Activated naive CD4-positive, alpha-beta T cell treated with anti-CD3 and anti-CD28 coated beads, Interleukin-2, amount 50 U/mL, for 24 hours (primary cell): ENCODE data around the gene MED12.
"Not testable (repeated sequence)": the region's sequence is repeated elsewhere in the genome, so short reads cannot be mapped to it uniquely, and the experiment has no call there.

Source experiments
- H3K27ac Mint-ChIP-seq: one replicate; pipeline ENCODE4 v1.8.0; 2021; ENCODE audit warnings: mild to moderate bottlenecking, mixed read lengths
- H3K27me3 Mint-ChIP-seq: one replicate; pipeline ENCODE4 v1.8.0; 2021; ENCODE audit warnings: mixed read lengths
- H3K36me3 Mint-ChIP-seq: one replicate; pipeline ENCODE4 v1.8.0; 2021; ENCODE audit warnings: mixed read lengths
- H3K4me1 Mint-ChIP-seq: one replicate; pipeline ENCODE4 v1.8.0; 2021; ENCODE audit warnings: mixed read lengths
- H3K4me3 Mint-ChIP-seq: one replicate; pipeline ENCODE4 v1.8.0; 2021; ENCODE audit warnings: mild to moderate bottlenecking, mixed read lengths
- H3K9me3 Mint-ChIP-seq: one replicate; pipeline ENCODE4 v1.8.0; 2021; ENCODE audit warnings: mixed read lengths

MED12 gene

GRCh38 chrX:71167031-71167781 is 48.8 kb downstream of the MED12 start:
- Mint-ChIP-seq H3K4me1 (peaks cover 6% of the 10 kb centered on the region), H3K36me3 (no peaks in the 10 kb centered on the region), H3K27me3 (no peaks in the 10 kb centered on the region), H3K27ac (no peak overlapping the region), H3K9me3 (no peaks in the 10 kb centered on the region), H3K4me3 (no peak overlapping the region)

DNA sequence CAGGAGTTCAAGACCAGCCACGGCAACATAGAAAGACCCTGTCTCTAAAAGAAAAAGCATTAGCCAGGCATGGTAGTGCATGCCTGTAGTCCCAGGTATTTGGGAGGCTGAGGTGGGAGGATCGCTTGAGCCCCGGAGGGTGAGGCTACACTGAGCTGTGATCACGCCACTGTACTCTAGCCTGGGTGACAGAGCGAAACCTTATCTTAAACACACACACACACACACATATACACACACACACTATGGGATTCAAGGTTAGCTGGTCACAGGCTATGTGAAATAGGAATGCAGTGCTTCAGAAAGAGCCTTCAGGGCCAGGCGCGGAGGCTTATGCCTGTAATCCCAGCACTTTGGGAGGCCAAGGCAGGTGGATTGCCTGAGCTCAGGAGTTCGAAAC is 49.7 kb downstream of the MED12 start:
- Mint-ChIP-seq H3K27ac (no peak overlapping the region), H3K4me1 (peaks cover 6% of the 10 kb centered on the region), H3K9me3 (no peaks in the 10 kb centered on the region), H3K27me3 (no peaks in the 10 kb centered on the region), H3K36me3 (no peaks in the 10 kb centered on the region), H3K4me3 (no peak overlapping the region)

DNA sequence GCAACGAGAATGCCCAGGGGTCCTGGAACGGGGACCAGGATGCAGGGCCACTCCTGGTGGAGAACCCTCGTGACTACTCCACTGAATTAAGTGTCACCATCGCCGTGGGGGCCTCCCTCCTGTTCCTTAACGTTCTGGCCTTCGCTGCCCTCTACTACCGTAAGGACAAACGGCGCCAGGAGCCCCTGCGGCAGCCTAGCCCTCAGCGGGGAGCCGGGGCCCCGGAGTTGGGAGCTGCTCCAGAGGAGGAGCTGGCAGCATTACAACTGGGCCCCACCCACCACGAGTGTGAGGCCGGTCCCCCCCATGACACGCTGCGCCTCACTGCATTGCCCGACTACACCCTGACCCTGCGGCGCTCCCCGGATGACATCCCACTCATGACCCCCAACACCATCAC is 51.2 kb downstream of the MED12 start:
- Mint-ChIP-seq H3K9me3 (no peaks in the 10 kb centered on the region), H3K4me3 (no peak overlapping the region), H3K36me3 (peaks cover 4% of the 10 kb centered on the region), H3K4me1 (peaks cover 12% of the 10 kb centered on the region), H3K27me3 (no peaks in the 10 kb centered on the region), H3K27ac (no peak overlapping the region)

GRCh38 chrX:71170660-71171059 is 52.3 kb downstream of the MED12 start:
- Mint-ChIP-seq H3K4me3 (no peak overlapping the region), H3K9me3 (no peaks in the 10 kb centered on the region), H3K27me3 (no peaks in the 10 kb centered on the region), H3K4me1 (peaks cover 14% of the 10 kb centered on the region), H3K27ac (no peak overlapping the region), H3K36me3 (peaks cover 6% of the 10 kb centered on the region)

GRCh38 chrX:71171110-71171801 is 52.9 kb downstream of the MED12 start:
- peaks cover 14% of the 10 kb centered on the region for H3K4me1 Mint-ChIP-seq
- H3K9me3 Mint-ChIP-seq, result no peaks in the 10 kb centered on the region
- H3K27ac Mint-ChIP-seq, result no peak overlapping the region
- H3K36me3 Mint-ChIP-seq, result peaks cover 6% of the 10 kb centered on the region
- H3K27me3 Mint-ChIP-seq, result no peaks in the 10 kb centered on the region
- no peak overlapping the region for H3K4me3 Mint-ChIP-seq

DNA sequence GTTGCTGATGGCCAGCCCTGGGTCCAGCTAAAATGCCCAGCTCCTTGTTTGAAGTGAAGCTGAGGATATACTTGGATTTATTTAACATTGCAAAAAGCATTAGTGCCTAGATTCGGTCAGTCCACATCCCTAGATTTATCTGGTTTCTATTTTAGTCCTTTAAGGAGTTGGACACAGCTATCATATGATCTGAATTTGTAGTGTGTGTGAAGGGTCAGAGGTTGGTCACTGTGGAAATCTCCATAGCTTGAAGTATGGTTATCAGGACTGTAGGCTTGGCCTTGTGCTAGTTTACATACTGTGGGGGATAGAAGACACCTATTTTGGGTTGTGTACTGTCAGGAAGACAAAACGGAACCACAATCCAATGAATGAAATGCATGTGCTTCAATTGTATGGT is 55.0 kb downstream of the MED12 start:
- no peak overlapping the region for H3K27ac Mint-ChIP-seq
- peaks cover 14% of the 10 kb centered on the region for H3K4me1 Mint-ChIP-seq
- no peaks in the 10 kb centered on the region for H3K27me3 Mint-ChIP-seq
- H3K9me3 Mint-ChIP-seq, result no peaks in the 10 kb centered on the region
- H3K36me3 Mint-ChIP-seq, result peaks cover 6% of the 10 kb centered on the region
- H3K4me3 Mint-ChIP-seq, result no peak overlapping the region

GRCh38 chrX:71174795-71175194 is 56.4 kb downstream of the MED12 start:
- Mint-ChIP-seq H3K36me3 (peaks cover 6% of the 10 kb centered on the region), H3K4me3 (no peak overlapping the region), H3K27ac (no peak overlapping the region), H3K4me1 (peaks cover 18% of the 10 kb centered on the region), H3K9me3 (no peaks in the 10 kb centered on the region), H3K27me3 (no peaks in the 10 kb centered on the region)

DNA sequence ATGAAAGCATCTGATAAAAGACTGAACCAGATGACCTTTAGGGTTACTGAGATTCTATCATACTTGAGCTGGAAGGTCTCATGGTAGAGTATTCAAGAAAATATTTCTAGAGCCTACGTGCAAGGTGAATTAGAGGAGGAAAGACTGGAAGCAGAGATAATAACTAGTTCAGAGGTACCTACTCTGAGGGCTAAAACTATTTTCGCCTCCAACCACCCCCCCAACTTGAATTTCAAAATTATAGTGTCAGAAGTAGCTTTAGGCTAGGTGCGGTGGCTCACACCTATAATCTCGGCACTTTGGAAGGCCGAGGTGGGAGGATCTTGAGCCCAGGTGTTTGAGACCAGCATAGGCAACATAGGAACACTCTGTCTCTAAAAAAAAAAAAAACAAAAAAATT is 57.1 kb downstream of the MED12 start:
- H3K4me1 Mint-ChIP-seq, result peaks cover 18% of the 10 kb centered on the region
- H3K9me3 Mint-ChIP-seq, result no peaks in the 10 kb centered on the region
- H3K27me3 Mint-ChIP-seq, result no peaks in the 10 kb centered on the region
- no peak overlapping the region for H3K27ac Mint-ChIP-seq
- peaks cover 6% of the 10 kb centered on the region for H3K36me3 Mint-ChIP-seq
- H3K4me3 Mint-ChIP-seq, result no peak overlapping the region

GRCh38 chrX:71177327-71177726 is 58.9 kb downstream of the MED12 start:
- H3K27ac Mint-ChIP-seq, result no peak overlapping the region
- no peaks in the 10 kb centered on the region for H3K9me3 Mint-ChIP-seq
- peaks cover 17% of the 10 kb centered on the region for H3K4me1 Mint-ChIP-seq
- no peak overlapping the region for H3K4me3 Mint-ChIP-seq
- no peaks in the 10 kb centered on the region for H3K27me3 Mint-ChIP-seq
- peaks cover 6% of the 10 kb centered on the region for H3K36me3 Mint-ChIP-seq

DNA sequence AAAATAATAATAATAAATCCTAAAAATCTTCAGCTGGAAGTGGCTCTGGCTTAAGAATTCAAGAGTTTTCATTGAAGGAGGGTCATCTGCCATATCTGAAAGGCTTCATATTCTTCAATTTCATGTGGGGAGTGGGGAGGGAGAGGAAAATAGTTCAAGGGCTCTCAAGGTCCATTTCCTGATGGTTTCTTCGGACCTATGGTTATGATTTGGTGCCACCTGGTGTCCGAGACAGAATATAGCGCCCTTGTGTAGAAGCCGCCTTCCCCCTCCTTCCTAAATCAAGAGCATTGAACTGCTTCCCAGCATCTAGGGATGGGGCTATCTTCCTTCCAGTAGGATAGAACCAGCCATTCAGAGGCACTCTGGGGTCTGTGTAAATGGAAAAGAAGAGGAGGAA is 60.5 kb downstream of the MED12 start:
- H3K4me1 Mint-ChIP-seq, result peaks cover 21% of the 10 kb centered on the region
- H3K36me3 Mint-ChIP-seq, result peaks cover 2% of the 10 kb centered on the region
- H3K4me3 Mint-ChIP-seq, result no peak overlapping the region
- H3K9me3 Mint-ChIP-seq, result no peaks in the 10 kb centered on the region
- no peaks in the 10 kb centered on the region for H3K27me3 Mint-ChIP-seq
- no peak overlapping the region for H3K27ac Mint-ChIP-seq

GRCh38 chrX:71180579-71181265 is 62.3 kb downstream of the MED12 start:
- Mint-ChIP-seq H3K4me1 (peaks cover 14% of the 10 kb centered on the region), H3K4me3 (peak overlapping the region; percentile 15)
- not testable (repeated sequence) for H3K27me3 Mint-ChIP-seq, H3K36me3 Mint-ChIP-seq, H3K9me3 Mint-ChIP-seq, H3K27ac Mint-ChIP-seq

- Mint-ChIP-seq H3K36me3 (no peaks in the 10 kb centered on the region), H3K4me1 (peaks cover 14% of the 10 kb centered on the region), H3K27ac (peak overlapping the region; percentile 98), H3K9me3 (no peaks in the 10 kb centered on the region), H3K4me3 (peak overlapping the region; percentile 92), H3K27me3 (no peaks in the 10 kb centered on the region)
Measured at GRCh38 chrX:71181558-71181909, 63.1 kb downstream of the MED12 start.

GRCh38 chrX:71181910-71182799 is 63.8 kb downstream of the MED12 start:
- Mint-ChIP-seq H3K27ac (peak overlapping the region; percentile 98), H3K36me3 (no peaks in the 10 kb centered on the region), H3K4me3 (peak overlapping the region; percentile 92), H3K9me3 (no peaks in the 10 kb centered on the region), H3K4me1 (peaks cover 19% of the 10 kb centered on the region), H3K27me3 (no peaks in the 10 kb centered on the region)

DNA sequence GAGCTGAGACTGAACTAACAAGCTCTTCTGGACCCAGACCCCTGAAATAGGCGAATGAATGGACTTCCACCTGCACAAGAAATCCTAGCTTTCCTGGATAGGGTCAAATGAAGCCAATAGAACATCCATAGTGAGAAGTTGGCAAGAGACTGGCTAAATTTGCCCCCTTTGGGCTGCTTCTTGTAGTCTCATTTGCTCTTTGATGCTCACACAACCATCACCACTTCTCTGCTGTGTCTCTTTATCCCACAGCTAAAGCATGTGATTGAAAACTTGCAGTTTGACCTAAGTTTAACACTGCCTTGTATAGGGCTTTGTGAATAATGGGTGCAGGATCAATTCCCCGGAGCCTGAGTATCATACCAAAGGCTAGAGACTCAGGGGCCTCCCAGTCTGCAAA is 64.5 kb downstream of the MED12 start:
- Mint-ChIP-seq H3K4me3 (peak overlapping the region; percentile 92), H3K27ac (peak overlapping the region; percentile 98), H3K4me1 (peaks cover 19% of the 10 kb centered on the region), H3K36me3 (no peaks in the 10 kb centered on the region), H3K27me3 (no peaks in the 10 kb centered on the region), H3K9me3 (no peaks in the 10 kb centered on the region)

- no peaks in the 10 kb centered on the region for H3K9me3 Mint-ChIP-seq
- no peak overlapping the region for H3K4me3 Mint-ChIP-seq
- peaks cover 19% of the 10 kb centered on the region for H3K4me1 Mint-ChIP-seq
- H3K27me3 Mint-ChIP-seq, result no peaks in the 10 kb centered on the region
- H3K27ac Mint-ChIP-seq, result no peak overlapping the region
- H3K36me3 Mint-ChIP-seq, result no peaks in the 10 kb centered on the region
Measured at GRCh38 chrX:71183341-71183740, 64.9 kb downstream of the MED12 start.
